ENCODE results near the gene FNDC5. TPM values are rescaled to one million over a fixed set of nuclear protein-coding genes. Genes with fewer than 3 reads are reported as not detected.

The FNDC5 gene
- total RNA-seq, 5 donors from 2014 or later (not counting 1 experiment from before 2014, with no cell fraction given): not detected

GRCh38 chr1:32828341-32828740, 42.4 kb downstream of the FNDC5 start:
- Mint-ChIP-seq H3K27me3 (no peaks in the 10 kb centered on the region), H3K27ac (no peak overlapping the region), H3K36me3 (peaks cover 68% of the 10 kb centered on the region), H3K4me3 (no peak overlapping the region), H3K9me3 (no peaks in the 10 kb centered on the region), H3K4me1 (peaks cover 23 to 42% (median 28%) of the 10 kb centered on the region in 3 donors)
- no peak for ATAC-seq (replicated peaks in 1 of 4)
- POLR2A ChIA-PET: no interaction called here
- WGBS (ENCODE audit: insufficient coverage): no CpG with 5 or more reads among the region's 7 CpGs
- no peak for DNase-seq
- Histone ChIP-seq H3K4me3 (ENCODE audit: control insufficient read depth in 1 of 2, extremely low read depth in 1 of 2, low read length in 1 of 2) (no peak overlapping the region), H3K36me3 (ENCODE audit: control insufficient read depth in 2 of 2, extremely low read depth in 1 of 2, insufficient read depth in 1 of 2, low read length in 1 of 2) (peaks cover 9 to 69% of the 10 kb centered on the region in 2 donors), H3K27ac (ENCODE audit: low read length) (no peak overlapping the region), H3K27me3 (replicated peaks in 1 of 2; ENCODE audit: control insufficient read depth in 2 of 2, extremely low read depth in 1 of 2, insufficient read depth in 2 of 2, low read length in 1 of 2) (no peaks in the 10 kb centered on the region), H3K9me3 (no peaks in the 10 kb centered on the region), H3K4me1 (ENCODE audit: control insufficient read depth in 1 of 2, extremely low read depth in 1 of 2, insufficient read depth in 2 of 2, low read length in 2 of 2) (no peaks in the 10 kb centered on the region)
- CTCF ChIA-PET: interaction anchor here in 1 of 2 donors (0.9 kb wide), 1 partner anchor 35 kb away, joined by 3 read pairs; no protein-coding TSS in a partner anchor

- Mint-ChIP-seq H3K4me1 (peaks cover 31 to 46% (median 35%) of the 10 kb centered on the region in 3 donors), H3K27me3 (no peaks in the 10 kb centered on the region), H3K36me3 (peaks cover 46% of the 10 kb centered on the region), H3K27ac (no peak overlapping the region), H3K9me3 (no peaks in the 10 kb centered on the region), H3K4me3 (no peak overlapping the region)
- ChIA-PET CTCF (no interaction called here), POLR2A (no interaction called here)
- Histone ChIP-seq H3K36me3 (ENCODE audit: control insufficient read depth in 2 of 2, extremely low read depth in 1 of 2, insufficient read depth in 1 of 2, low read length in 1 of 2) (peaks cover 4 to 47% of the 10 kb centered on the region in 2 donors), H3K4me3 (ENCODE audit: control insufficient read depth in 1 of 2, extremely low read depth in 1 of 2, low read length in 1 of 2) (no peak overlapping the region), H3K9me3 (no peaks in the 10 kb centered on the region), H3K4me1 (ENCODE audit: control insufficient read depth in 1 of 2, extremely low read depth in 1 of 2, insufficient read depth in 2 of 2, low read length in 2 of 2) (peaks cover 0 to 12% of the 10 kb centered on the region in 2 experiments), H3K27ac (ENCODE audit: low read length) (no peak overlapping the region), H3K27me3 (replicated peaks in 1 of 2; ENCODE audit: control insufficient read depth in 2 of 2, extremely low read depth in 1 of 2, insufficient read depth in 2 of 2, low read length in 1 of 2) (no peaks in the 10 kb centered on the region)
- no CpG with 5 or more reads among the region's 3 CpGs for WGBS (ENCODE audit: insufficient coverage)
- ATAC-seq (replicated peaks in 1 of 4) (no peak), DNase-seq (no peak)
Observed at GRCh38 chr1:32825181-32825580, 45.5 kb downstream of the FNDC5 start.

GRCh38 chr1:32818804-32819541, 51.7 kb downstream of the FNDC5 start:
- ATAC-seq (replicated peaks in 1 of 4): no peak
- WGBS (ENCODE audit: insufficient coverage): 8% methylated on average over 4 of the region's 11 CpGs
- no peaks in the 10 kb centered on the region for H3K27me3 Mint-ChIP-seq
- H3K4me1 Mint-ChIP-seq: peaks cover 56 to 59% (median 57%) of the 10 kb centered on the region in 3 donors
- DNase-seq: peak in 8 of 35 experiments; percentile 1 to 38 (median 8)
- peaks cover 24 to 44% of the 10 kb centered on the region in 2 experiments for H3K4me1 ChIP-seq (ENCODE audit: control insufficient read depth in 1 of 2, extremely low read depth in 1 of 2, insufficient read depth in 2 of 2, low read length in 2 of 2)
- no peaks in the 10 kb centered on the region for H3K27me3 ChIP-seq (replicated peaks in 1 of 2; ENCODE audit: control insufficient read depth in 2 of 2, extremely low read depth in 1 of 2, insufficient read depth in 2 of 2, low read length in 1 of 2)
- H3K9me3 Mint-ChIP-seq: no peaks in the 10 kb centered on the region
- CTCF ChIA-PET: no interaction called here
- POLR2A ChIA-PET: no interaction called here
- no peaks in the 10 kb centered on the region for H3K36me3 ChIP-seq (ENCODE audit: control insufficient read depth in 2 of 2, extremely low read depth in 1 of 2, insufficient read depth in 1 of 2, low read length in 1 of 2)
- peaks cover 20% of the 10 kb centered on the region for H3K36me3 Mint-ChIP-seq
- H3K4me3 Mint-ChIP-seq: peak overlapping the region; percentile 96 to 99 (median 97)
- peak overlapping the region; percentile 86 for H3K27ac ChIP-seq (ENCODE audit: low read length)
- no peaks in the 10 kb centered on the region for H3K9me3 ChIP-seq
- peak overlapping the region; percentile 88 to 99 for H3K4me3 ChIP-seq (ENCODE audit: control insufficient read depth in 1 of 2, extremely low read depth in 1 of 2, low read length in 1 of 2)
- H3K27ac Mint-ChIP-seq: peak overlapping the region; percentile 85 to 94

DNA sequence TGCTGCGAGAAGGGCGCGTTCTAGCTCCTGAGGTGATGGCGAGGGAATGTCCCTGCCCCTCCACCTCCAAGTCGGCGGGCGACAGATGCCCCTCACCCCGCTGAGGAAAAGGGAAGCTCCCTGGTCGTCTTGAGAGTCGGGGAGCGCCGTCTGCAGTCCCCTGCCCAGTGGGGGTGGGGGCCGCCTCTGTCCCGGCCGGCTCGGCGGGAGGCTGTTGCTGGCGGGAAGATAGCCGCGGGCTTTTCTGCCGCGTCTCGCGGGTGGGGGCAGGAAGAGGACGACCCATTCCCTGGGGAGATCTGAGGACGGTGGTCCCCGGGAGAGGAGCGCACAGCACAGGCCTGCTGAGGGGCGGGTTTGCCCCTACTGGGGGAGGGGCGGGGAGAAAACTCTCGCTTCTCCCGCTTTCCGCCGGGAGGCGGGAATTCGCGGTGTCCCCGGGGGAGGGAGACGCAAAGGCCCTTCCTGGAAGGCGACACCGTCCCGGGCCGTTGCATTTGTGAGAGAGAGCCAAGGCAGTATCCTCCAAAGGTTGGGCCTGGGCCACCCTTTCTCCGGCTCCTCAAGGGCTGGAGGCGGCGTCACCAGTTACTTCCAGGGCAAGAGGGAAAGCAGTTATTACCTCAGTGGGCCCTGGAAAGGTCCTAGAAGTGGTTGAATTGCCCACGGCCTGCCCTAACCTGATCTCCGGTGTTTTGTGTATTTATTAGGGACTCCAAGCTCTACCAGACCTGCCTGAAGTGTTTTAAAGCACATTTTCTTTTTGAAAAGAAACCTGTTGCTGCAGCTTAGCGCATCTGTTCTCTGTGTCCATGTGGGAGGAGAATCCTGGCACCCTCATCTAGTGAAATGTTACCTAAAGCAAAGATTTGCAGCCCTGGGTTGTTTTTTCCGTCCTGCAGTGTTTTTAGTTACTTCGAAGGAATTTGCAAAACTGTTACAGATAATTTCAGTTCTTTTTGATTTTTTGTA, 52.6 kb downstream of the FNDC5 start:
- Mint-ChIP-seq H3K4me3 (peak overlapping the region; percentile 96 to 99 (median 97)), H3K4me1 (peaks cover 59 to 63% (median 63%) of the 10 kb centered on the region in 3 donors), H3K36me3 (peaks cover 23% of the 10 kb centered on the region), H3K27ac (peak overlapping the region; percentile 85 to 94), H3K27me3 (no peaks in the 10 kb centered on the region), H3K9me3 (no peaks in the 10 kb centered on the region)
- peaks cover 24 to 45% of the 10 kb centered on the region in 2 experiments for H3K4me1 ChIP-seq (ENCODE audit: control insufficient read depth in 1 of 2, extremely low read depth in 1 of 2, insufficient read depth in 2 of 2, low read length in 2 of 2)
- H3K36me3 ChIP-seq (ENCODE audit: control insufficient read depth in 2 of 2, extremely low read depth in 1 of 2, insufficient read depth in 1 of 2, low read length in 1 of 2): peaks cover 0 to under 1% of the 10 kb centered on the region in 2 donors
- H3K4me3 ChIP-seq (ENCODE audit: control insufficient read depth in 1 of 2, extremely low read depth in 1 of 2, low read length in 1 of 2): peak overlapping the region; percentile 88 to 99
- no peaks in the 10 kb centered on the region for H3K27me3 ChIP-seq (replicated peaks in 1 of 2; ENCODE audit: control insufficient read depth in 2 of 2, extremely low read depth in 1 of 2, insufficient read depth in 2 of 2, low read length in 1 of 2)
- DNase-seq (peak in 14 of 35 experiments; percentile 2 to 40 (median 18)), ATAC-seq (replicated peaks in 1 of 4) (peak in 3 of 4 experiments; percentile 0 to 2 (median 1))
- ChIA-PET POLR2A (interaction anchor here in 1 of 2 donors (0.7 to 0.8 kb wide), 2 partner anchors 156 to 283 kb away, joined by 3 to 4 read pairs; no protein-coding TSS in a partner anchor), CTCF (interaction anchor here in 1 of 2 donors (0.7 kb wide), 1 partner anchor 24 kb away, joined by 5 read pairs; no protein-coding TSS in a partner anchor)
- H3K9me3 ChIP-seq: no peaks in the 10 kb centered on the region
- under 1% methylated on average over 44 of the region's 51 CpGs for WGBS (ENCODE audit: insufficient coverage)
- H3K27ac ChIP-seq (ENCODE audit: low read length): peak overlapping the region; percentile 86

DNA sequence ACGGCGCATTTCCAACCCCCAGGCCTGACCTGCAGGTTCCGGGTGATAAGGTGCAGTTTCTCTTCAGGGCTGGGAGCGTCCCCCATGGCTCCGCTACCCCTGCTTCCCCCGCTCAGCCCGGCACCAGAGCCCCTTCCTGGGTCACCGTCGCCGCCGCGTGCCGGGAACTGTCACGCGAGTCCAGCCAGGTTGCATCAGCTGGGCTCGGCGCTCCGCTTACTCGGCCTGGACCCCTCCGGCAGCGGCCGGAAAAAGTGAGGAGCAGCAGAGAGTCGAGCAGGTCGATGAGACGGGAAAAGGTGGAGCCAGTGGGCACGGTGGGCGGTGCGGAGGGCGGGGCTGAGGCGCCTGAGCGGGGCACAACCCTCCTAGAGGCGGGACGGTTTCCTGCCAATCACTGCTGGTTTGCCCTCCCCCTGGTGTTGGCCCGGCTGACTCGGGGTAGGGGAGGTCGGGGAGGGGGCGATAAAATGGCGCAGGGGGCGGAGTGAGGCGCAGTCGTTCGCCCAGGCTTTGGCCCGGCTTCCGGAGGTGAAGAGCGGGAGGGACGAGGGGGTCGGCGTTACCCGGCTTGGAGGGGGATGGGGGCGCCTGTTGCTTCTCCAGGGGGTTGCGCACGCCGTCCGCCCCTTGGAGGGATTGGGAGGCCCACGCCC, 53.4 kb downstream of the FNDC5 start, which contains the start of the genes S100PBP and YARS1:
Gene S100PBP, plus strand, starts transcription at position 495 of the 656 bp plus-strand sequence. CDS start 8,447 bp downstream, outside the sequence.
Gene YARS1, minus strand, starts transcription at position 200 of the 656 bp plus-strand sequence. Its CDS starts 114 bp downstream, at position 86.
- WGBS (ENCODE audit: insufficient coverage): under 1% methylated on average over 42 of the region's 55 CpGs

More for the DNA sequence above, 53.4 kb downstream of the FNDC5 start, which contains the start of the genes S100PBP and YARS1:
- ATAC-seq (replicated peaks in 1 of 4) (peak; percentile 94 to 96 (median 95)), DNase-seq (peak; percentile 96 to 100 (median 99))
- Mint-ChIP-seq H3K27me3 (no peaks in the 10 kb centered on the region), H3K27ac (peak within 1 kb of the TSS; percentile 85 to 94), H3K9me3 (no peaks in the 10 kb centered on the region), H3K36me3 (peaks cover 27% of the 10 kb centered on the region), H3K4me3 (peak within 1 kb of the TSS; percentile 96 to 99 (median 97)), H3K4me1 (peaks cover 61 to 65% (median 65%) of the 10 kb centered on the region in 3 donors)
- Histone ChIP-seq H3K27me3 (replicated peaks in 1 of 2; ENCODE audit: control insufficient read depth in 2 of 2, extremely low read depth in 1 of 2, insufficient read depth in 2 of 2, low read length in 1 of 2) (no peaks in the 10 kb centered on the region), H3K4me3 (ENCODE audit: control insufficient read depth in 1 of 2, extremely low read depth in 1 of 2, low read length in 1 of 2) (peak within 1 kb of the TSS; percentile 88 to 99), H3K4me1 (ENCODE audit: control insufficient read depth in 1 of 2, extremely low read depth in 1 of 2, insufficient read depth in 2 of 2, low read length in 2 of 2) (peaks cover 24 to 48% of the 10 kb centered on the region in 2 experiments), H3K9me3 (no peaks in the 10 kb centered on the region), H3K36me3 (ENCODE audit: control insufficient read depth in 2 of 2, extremely low read depth in 1 of 2, insufficient read depth in 1 of 2, low read length in 1 of 2) (peaks cover 0 to 3% of the 10 kb centered on the region in 2 donors), H3K27ac (ENCODE audit: low read length) (peak within 1 kb of the TSS; percentile 86)
- POLR2A ChIA-PET: interaction anchor here (0.6 to 0.8 kb wide), 4 partner anchors 102 to 297 kb away, joined by 3 to 6 read pairs (median 4); no protein-coding TSS in a partner anchor
- CTCF ChIA-PET: interaction anchor here in 1 of 2 donors (0.7 kb wide), 1 partner anchor 25 kb away, joined by 5 read pairs; no protein-coding TSS in a partner anchor
